Activated CD4-positive, alpha-beta T cell treated with anti-CD3 and anti-CD28 coated beads, Interleukin-2, amount 50 U/mL, for 16 hours (primary cell): Measurements from ENCODE around the gene SEPTIN1.
A peak's percentile ranks its signal among the peaks of the same experiment; 100 is the strongest.

ENCODE experiments used
- DNase-seq: peaks from one replicate; pipeline ENCODE4 v3.0.0-alpha.2; 2020

Gene SEPTIN1

GRCh38 chr16:30382111-30382881 is at the start of gene SEPTIN1:
SEPTIN1 (minus strand) TSS chr16:30382561; CDS start chr16:30382542, 19 bp downstream.
- DNase-seq, result peak; percentile 88

- DNase-seq, result no peak
Measured at GRCh38 chr16:30430428-30430970, 48.1 kb upstream of the SEPTIN1 start.

- DNase-seq, result peak; percentile 99
Measured at GRCh38 chr16:30429678-30430427, 47.5 kb upstream of the SEPTIN1 start, which contains the start of gene DCTPP1. DCTPP1 (minus strand) TSS chr16:30430030; CDS start chr16:30429980, 50 bp downstream.

- no peak for DNase-seq
Measured at GRCh38 chr16:30429418-30429677, 47.0 kb upstream of the SEPTIN1 start.

GRCh38 chr16:30428055-30428454 is 45.7 kb upstream of the SEPTIN1 start:
- DNase-seq, result no peak

GRCh38 chr16:30421010-30421409 is 38.6 kb upstream of the SEPTIN1 start:
- DNase-seq, result no peak

- no peak for DNase-seq
Measured at GRCh38 chr16:30418350-30419181, 36.2 kb upstream of the SEPTIN1 start.

- peak; percentile 93 for DNase-seq
Measured at GRCh38 chr16:30417529-30418349, 35.4 kb upstream of the SEPTIN1 start.

- DNase-seq, result no peak
Measured at GRCh38 chr16:30416624-30417528, 34.5 kb upstream of the SEPTIN1 start.

GRCh38 chr16:30416047-30416603 is 33.8 kb upstream of the SEPTIN1 start:
- DNase-seq, result no peak

- no peak for DNase-seq
Measured at GRCh38 chr16:30414159-30414558, 31.8 kb upstream of the SEPTIN1 start.

GRCh38 chr16:30413112-30413806 is 30.9 kb upstream of the SEPTIN1 start:
- no peak for DNase-seq

GRCh38 chr16:30409125-30410060 is 27.0 kb upstream of the SEPTIN1 start:
- peak; percentile 92 for DNase-seq

GRCh38 chr16:30407804-30408534 is 25.6 kb upstream of the SEPTIN1 start:
- no peak for DNase-seq

- peak; percentile 94 for DNase-seq
Measured at GRCh38 chr16:30407102-30407803, 24.9 kb upstream of the SEPTIN1 start, which contains the start of gene ZNF771. ZNF771 (plus strand) TSS chr16:30407606; CDS start chr16:30408054, 448 bp downstream.

- no peak for DNase-seq
Measured at GRCh38 chr16:30406795-30407101, 24.4 kb upstream of the SEPTIN1 start.

GRCh38 chr16:30401768-30402425 is 19.5 kb upstream of the SEPTIN1 start:
- no peak for DNase-seq
